ENCODE results near the gene GDPGP1.
"Not testable (repeated sequence)": the region's sequence is repeated elsewhere in the genome, so short reads cannot be mapped to it uniquely, and the experiment has no call there.

GDPGP1 gene

GRCh38 chr15:90234096-90234988, at the start of gene GDPGP1:
GDPGP1 (plus strand) TSS chr15:90234209; CDS start chr15:90240909, 6,700 bp downstream.
- Histone ChIP-seq H3K4me1 (ENCODE audit: control insufficient read depth, insufficient read depth, low read length) (peaks cover 3% of the 10 kb centered on the region), H3K27me3 (ENCODE audit: control insufficient read depth, insufficient read depth, low read length) (no peaks in the 10 kb centered on the region), H3K9me3 (ENCODE audit: control insufficient read depth, insufficient read depth, low read length) (no peaks in the 10 kb centered on the region), H3K4me3 (ENCODE audit: low read depth, low read length) (peak within 1 kb of the TSS; percentile 85), H3K27ac (ENCODE audit: low read depth, low read length) (peak within 1 kb of the TSS; percentile 80), H3K36me3 (ENCODE audit: control insufficient read depth, insufficient read depth, low read length) (peaks cover 14% of the 10 kb centered on the region), H3K9ac (ENCODE audit: low read depth, low read length) (peak within 1 kb of the TSS; percentile 6; the same call in 1 of the 2 replicates)

DNA sequence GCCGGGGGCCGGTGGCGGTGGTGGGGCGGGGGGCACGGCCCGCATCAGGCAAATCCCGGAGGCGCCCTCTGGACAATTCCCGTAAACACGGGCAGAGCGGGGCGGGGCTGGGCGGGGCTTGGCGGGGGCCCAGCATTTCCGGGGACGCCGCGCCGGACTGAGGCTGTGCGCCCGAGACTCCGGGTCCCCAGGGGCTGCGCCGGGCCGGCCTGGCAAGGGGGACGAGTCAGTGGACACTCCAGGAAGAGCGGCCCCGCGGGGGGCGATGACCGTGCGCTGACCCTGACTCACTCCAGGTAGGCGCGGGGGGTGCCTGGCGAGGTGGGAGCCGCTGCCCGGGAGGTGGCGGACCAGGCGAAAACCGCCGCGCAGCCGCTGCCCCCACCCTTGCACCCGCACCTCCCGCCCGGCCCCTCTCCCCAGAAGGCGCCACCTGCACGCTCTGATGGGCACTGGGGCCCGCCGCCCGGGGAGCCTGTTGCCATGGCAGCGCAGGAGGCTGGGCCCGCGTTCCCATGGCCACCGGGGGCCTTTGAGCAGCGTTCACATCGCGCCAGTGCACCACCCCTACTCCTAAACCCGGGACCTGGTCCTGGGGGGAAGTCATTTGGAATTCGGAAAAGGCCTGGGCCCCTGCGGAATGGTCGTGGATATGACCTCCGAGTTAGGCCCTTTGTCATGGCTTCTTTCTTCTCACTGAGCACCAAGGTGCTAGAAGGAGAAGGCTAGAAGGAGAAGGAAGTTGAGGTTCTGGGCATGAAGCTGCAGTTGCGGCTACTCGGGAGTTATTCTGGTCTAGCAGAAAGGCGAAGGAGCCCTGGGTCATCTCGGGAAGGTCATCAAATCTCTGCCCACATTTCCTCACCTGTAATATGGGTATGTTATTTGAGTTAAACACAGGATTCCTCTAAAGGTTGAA, 49.0 kb upstream of the GDPGP1 start:
- no peak overlapping the region for H3K9ac ChIP-seq (ENCODE audit: low read depth, low read length)
- H3K36me3 ChIP-seq (ENCODE audit: control insufficient read depth, insufficient read depth, low read length): no peaks in the 10 kb centered on the region
- H3K27ac ChIP-seq (ENCODE audit: low read depth, low read length): peak overlapping the region; percentile 30
- no peaks in the 10 kb centered on the region for H3K27me3 ChIP-seq (ENCODE audit: control insufficient read depth, insufficient read depth, low read length)
- no peaks in the 10 kb centered on the region for H3K9me3 ChIP-seq (ENCODE audit: control insufficient read depth, insufficient read depth, low read length)
- peaks cover 10% of the 10 kb centered on the region for H3K4me1 ChIP-seq (ENCODE audit: control insufficient read depth, insufficient read depth, low read length)
- peak overlapping the region; percentile 72 for H3K4me3 ChIP-seq (ENCODE audit: low read depth, low read length)

GRCh38 chr15:90187257-90187868, 46.6 kb upstream of the GDPGP1 start:
- Histone ChIP-seq H3K9me3 (ENCODE audit: control insufficient read depth, insufficient read depth, low read length) (no peaks in the 10 kb centered on the region), H3K27me3 (ENCODE audit: control insufficient read depth, insufficient read depth, low read length) (no peaks in the 10 kb centered on the region), H3K27ac (ENCODE audit: low read depth, low read length) (no peak overlapping the region), H3K9ac (ENCODE audit: low read depth, low read length) (no peak overlapping the region), H3K36me3 (ENCODE audit: control insufficient read depth, insufficient read depth, low read length) (no peaks in the 10 kb centered on the region), H3K4me1 (ENCODE audit: control insufficient read depth, insufficient read depth, low read length) (peaks cover 10% of the 10 kb centered on the region), H3K4me3 (ENCODE audit: low read depth, low read length) (no peak overlapping the region)

- H3K36me3 ChIP-seq (ENCODE audit: control insufficient read depth, insufficient read depth, low read length); H3K27me3 ChIP-seq (ENCODE audit: control insufficient read depth, insufficient read depth, low read length); H3K4me1 ChIP-seq (ENCODE audit: control insufficient read depth, insufficient read depth, low read length); H3K9me3 ChIP-seq (ENCODE audit: control insufficient read depth, insufficient read depth, low read length); H3K4me3 ChIP-seq (ENCODE audit: low read depth, low read length); H3K9ac ChIP-seq (ENCODE audit: low read depth, low read length); H3K27ac ChIP-seq (ENCODE audit: low read depth, low read length): not testable (repeated sequence)
Measured at GRCh38 chr15:90188065-90188464, 45.9 kb upstream of the GDPGP1 start.

GRCh38 chr15:90188914-90189748, 44.9 kb upstream of the GDPGP1 start:
- peaks cover 8% of the 10 kb centered on the region for H3K4me1 ChIP-seq (ENCODE audit: control insufficient read depth, insufficient read depth, low read length)
- no peak overlapping the region for H3K27ac ChIP-seq (ENCODE audit: low read depth, low read length)
- H3K9me3 ChIP-seq (ENCODE audit: control insufficient read depth, insufficient read depth, low read length): no peaks in the 10 kb centered on the region
- H3K4me3 ChIP-seq (ENCODE audit: low read depth, low read length): no peak overlapping the region
- H3K9ac ChIP-seq (ENCODE audit: low read depth, low read length): no peak overlapping the region
- H3K36me3 ChIP-seq (ENCODE audit: control insufficient read depth, insufficient read depth, low read length): no peaks in the 10 kb centered on the region
- no peaks in the 10 kb centered on the region for H3K27me3 ChIP-seq (ENCODE audit: control insufficient read depth, insufficient read depth, low read length)

- Histone ChIP-seq H3K27me3 (ENCODE audit: control insufficient read depth, insufficient read depth, low read length) (no peaks in the 10 kb centered on the region), H3K9me3 (ENCODE audit: control insufficient read depth, insufficient read depth, low read length) (no peaks in the 10 kb centered on the region), H3K4me3 (ENCODE audit: low read depth, low read length) (no peak overlapping the region), H3K36me3 (ENCODE audit: control insufficient read depth, insufficient read depth, low read length) (no peaks in the 10 kb centered on the region), H3K4me1 (ENCODE audit: control insufficient read depth, insufficient read depth, low read length) (peaks cover 5% of the 10 kb centered on the region), H3K9ac (ENCODE audit: low read depth, low read length) (no peak overlapping the region), H3K27ac (ENCODE audit: low read depth, low read length) (no peak overlapping the region)
Measured at GRCh38 chr15:90189781-90190467, 44.1 kb upstream of the GDPGP1 start.

GRCh38 chr15:90190606-90191343, 43.2 kb upstream of the GDPGP1 start:
- H3K4me3 ChIP-seq (ENCODE audit: low read depth, low read length): no peak overlapping the region
- no peaks in the 10 kb centered on the region for H3K27me3 ChIP-seq (ENCODE audit: control insufficient read depth, insufficient read depth, low read length)
- H3K9ac ChIP-seq (ENCODE audit: low read depth, low read length): no peak overlapping the region
- H3K36me3 ChIP-seq (ENCODE audit: control insufficient read depth, insufficient read depth, low read length): no peaks in the 10 kb centered on the region
- no peak overlapping the region for H3K27ac ChIP-seq (ENCODE audit: low read depth, low read length)
- H3K4me1 ChIP-seq (ENCODE audit: control insufficient read depth, insufficient read depth, low read length): no peaks in the 10 kb centered on the region; the same call in 1 of the 2 replicates
- no peaks in the 10 kb centered on the region for H3K9me3 ChIP-seq (ENCODE audit: control insufficient read depth, insufficient read depth, low read length)

GRCh38 chr15:90191344-90191687, 42.7 kb upstream of the GDPGP1 start:
- Histone ChIP-seq H3K27ac (ENCODE audit: low read depth, low read length) (no peak overlapping the region), H3K4me3 (ENCODE audit: low read depth, low read length) (no peak overlapping the region), H3K27me3 (ENCODE audit: control insufficient read depth, insufficient read depth, low read length) (no peaks in the 10 kb centered on the region), H3K9ac (ENCODE audit: low read depth, low read length) (no peak overlapping the region), H3K36me3 (ENCODE audit: control insufficient read depth, insufficient read depth, low read length) (no peaks in the 10 kb centered on the region), H3K9me3 (ENCODE audit: control insufficient read depth, insufficient read depth, low read length) (no peaks in the 10 kb centered on the region), H3K4me1 (ENCODE audit: control insufficient read depth, insufficient read depth, low read length) (no peaks in the 10 kb centered on the region; the same call in 1 of the 2 replicates)

DNA sequence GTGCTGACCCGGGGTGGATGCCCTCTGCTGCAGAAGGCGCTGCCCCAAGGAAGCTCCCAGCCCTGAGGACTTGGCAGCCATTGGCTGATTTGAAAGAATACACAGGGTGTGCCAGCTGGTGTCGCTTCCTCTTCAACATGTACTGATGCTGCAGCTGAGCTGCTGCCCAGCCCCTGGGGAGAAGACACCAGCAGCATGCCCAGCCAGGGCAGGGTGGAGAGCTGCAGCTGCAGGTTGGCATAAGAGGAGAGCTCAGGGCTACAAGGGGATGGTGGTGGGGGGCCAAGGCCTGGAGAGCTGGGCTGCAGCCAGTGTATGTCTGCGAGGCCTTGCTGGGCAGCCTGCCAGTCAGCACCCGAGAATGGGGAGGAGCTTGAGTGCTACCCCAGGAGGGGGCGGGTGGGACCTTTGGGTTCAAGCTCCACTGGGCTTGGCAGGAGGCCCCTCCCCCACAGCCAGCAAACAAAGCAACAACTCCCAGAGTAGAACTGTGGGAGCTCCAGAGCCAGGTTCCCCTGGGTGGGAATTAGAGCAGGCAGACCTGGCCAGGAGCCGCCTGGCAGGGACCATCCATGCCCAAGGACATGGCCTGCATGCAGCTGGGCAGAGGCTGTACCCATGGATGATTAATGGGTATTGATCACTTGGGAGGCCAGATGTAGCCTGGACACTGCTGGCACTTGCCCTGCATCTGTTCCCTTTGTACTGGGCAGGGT, 42.1 kb upstream of the GDPGP1 start:
- Histone ChIP-seq H3K4me1 (ENCODE audit: control insufficient read depth, insufficient read depth, low read length) (no peaks in the 10 kb centered on the region; the same call in 1 of the 2 replicates), H3K9ac (ENCODE audit: low read depth, low read length) (no peak overlapping the region), H3K27ac (ENCODE audit: low read depth, low read length) (no peak overlapping the region)

More for the DNA sequence above, 42.1 kb upstream of the GDPGP1 start:
- Histone ChIP-seq H3K4me3 (ENCODE audit: low read depth, low read length) (no peak overlapping the region), H3K36me3 (ENCODE audit: control insufficient read depth, insufficient read depth, low read length) (no peaks in the 10 kb centered on the region), H3K9me3 (ENCODE audit: control insufficient read depth, insufficient read depth, low read length) (no peaks in the 10 kb centered on the region), H3K27me3 (ENCODE audit: control insufficient read depth, insufficient read depth, low read length) (no peaks in the 10 kb centered on the region)

Measured in HUES48 (cell line).